PC-3 (cell line): ENCODE data around the gene DCP2. TPM values are rescaled to one million over a fixed set of nuclear protein-coding genes. Genes with fewer than 3 reads are reported as not detected.

Source experiments
- ATAC-seq: fragments of 200-7000 bp; cut with Tn5 transposase; 2 replicates; pipeline ENCODE4 v1.9.1; 2020; ENCODE audit warnings: mild to moderate bottlenecking, moderate library complexity
- BruUV-seq: library from RNA; stranded (reverse); fragments of 400-500 nt; replicated peaks from 2 replicates; lab custom pipeline; 2021; lab: Mats Ljungman, UMichigan
- CTCF ChIA-PET: fragments of 300-600 bp; sonication (Branson Sonifier 250); formaldehyde crosslinking; loops from one replicate; lab custom pipeline; 2022; ENCODE audit warnings: antibody characterized with exemption; lab: Charles Lee
- POLR2A ChIA-PET: fragments of 300-600 bp; sonication (Branson Sonifier 250); formaldehyde crosslinking; loops from one replicate; lab custom pipeline; 2022; ENCODE audit warnings: antibody characterized with exemption; ENCODE audit not compliant: unreplicated experiment; lab: Charles Lee
- DNase-seq: peaks from one replicate; pipeline ENCODE4 v3.0.0-alpha.2; 2015
- H2AFZ ChIP-seq: fragments of 300-600 bp; sonication (generic); 2 replicates; pipeline ENCODE4 v1.6.0; 2016; ENCODE audit warnings: antibody characterized with exemption, low read length
- H3F3A ChIP-seq: fragments of 300-600 bp; sonication (generic); one replicate; pipeline ENCODE4 v1.6.0; 2017; ENCODE audit warnings: antibody characterized with exemption, low read length, control low read depth, mild to moderate bottlenecking; ENCODE audit not compliant: unreplicated experiment
- H3K27ac ChIP-seq: fragments of 300-600 bp; sonication (generic); 2 replicates; pipeline ENCODE4 v1.5.1; 2016; ENCODE audit warnings: mild to moderate bottlenecking, low read length
- H3K27me3 ChIP-seq: fragments of 300-600 bp; sonication (generic); 2 replicates; pipeline ENCODE4 v1.6.1; 2016; ENCODE audit warnings: low read length, mixed read lengths
- H3K36me3 ChIP-seq: fragments of 300-600 bp; sonication (generic); 2 replicates; pipeline ENCODE4 v1.6.1; 2016; ENCODE audit warnings: low read depth, mixed run types, low read length, mixed read lengths
- H3K4me1 ChIP-seq: fragments of 300-600 bp; sonication (generic); 2 replicates; pipeline ENCODE4 v1.5.1; 2016; ENCODE audit warnings: low read length; ENCODE audit not compliant: insufficient read depth
- H3K4me2 ChIP-seq: fragments of 300-600 bp; sonication (generic); 2 replicates; pipeline ENCODE4 v1.6.0; 2016; ENCODE audit warnings: low read length
- H3K4me3 ChIP-seq: fragments of 300-600 bp; sonication (generic); 2 replicates; pipeline ENCODE4 v1.5.1; 2016; ENCODE audit warnings: mild to moderate bottlenecking, low read length, mixed read lengths
- H3K79me2 ChIP-seq: fragments of 300-600 bp; sonication (generic); 2 replicates; pipeline ENCODE4 v1.6.1; 2017; ENCODE audit warnings: low read length, mixed read lengths
- H3K9ac ChIP-seq: fragments of 300-600 bp; sonication (generic); 2 replicates; pipeline ENCODE4 v1.6.0; 2016; ENCODE audit warnings: mild to moderate bottlenecking, low read length
- H3K9me2 ChIP-seq: fragments of 300-600 bp; sonication (generic); replicated peaks from 2 replicates; pipeline ENCODE4 v1.6.1; 2016; ENCODE audit warnings: mixed run types, low read length, mixed read lengths
- H3K9me3 ChIP-seq: fragments of 300-600 bp; sonication (generic); 2 replicates; pipeline ENCODE4 v1.6.1; 2016; ENCODE audit warnings: low read length, mixed read lengths
- H4K20me1 ChIP-seq: fragments of 300-600 bp; sonication (generic); 2 replicates; pipeline ENCODE4 v1.6.1; 2016; ENCODE audit warnings: low read length, mixed read lengths
- EZH2 ChIP-seq: fragments of 300-600 bp; sonication (generic); IDR thresholded peaks from one replicate; pipeline ENCODE4 v1.6.1; 2017; ENCODE audit warnings: antibody characterized with exemption, mild to moderate bottlenecking, low read length; ENCODE audit not compliant: unreplicated experiment
- EZH2phosphoT487 ChIP-seq: fragments of 300-600 bp; sonication (generic); IDR thresholded peaks from 2 replicates; pipeline ENCODE4 v1.6.1; 2018; ENCODE audit warnings: mild to moderate bottlenecking, antibody characterized with exemption, low read length, borderline replicate concordance
- intact Hi-C: fragments of 100-400 bp; cut with micrococcal nuclease; formaldehyde crosslinking; loops from 2 replicates; pipeline ENCODE4 v1.9.0; 2023
- total RNA-seq: library from RNA; depleted of rRNA; stranded (reverse); fragments of >200 nt; gene quantifications from 2 replicates; pipeline ENCODE4 v1.2.3, GENCODE V29; 2014
- TF ChIP-seq, protein P1 (sequence below): fragments of 300-600 bp; sonication (generic); conservative IDR thresholded peaks from 2 replicates; pipeline ENCODE4 v1.5.1; 2017; ENCODE audit warnings: antibody characterized with exemption, low read depth, mild to moderate bottlenecking, low read length

Gene DCP2
- total RNA-seq, 1 experiment from 2014 or later = 33.6 TPM

DNA sequence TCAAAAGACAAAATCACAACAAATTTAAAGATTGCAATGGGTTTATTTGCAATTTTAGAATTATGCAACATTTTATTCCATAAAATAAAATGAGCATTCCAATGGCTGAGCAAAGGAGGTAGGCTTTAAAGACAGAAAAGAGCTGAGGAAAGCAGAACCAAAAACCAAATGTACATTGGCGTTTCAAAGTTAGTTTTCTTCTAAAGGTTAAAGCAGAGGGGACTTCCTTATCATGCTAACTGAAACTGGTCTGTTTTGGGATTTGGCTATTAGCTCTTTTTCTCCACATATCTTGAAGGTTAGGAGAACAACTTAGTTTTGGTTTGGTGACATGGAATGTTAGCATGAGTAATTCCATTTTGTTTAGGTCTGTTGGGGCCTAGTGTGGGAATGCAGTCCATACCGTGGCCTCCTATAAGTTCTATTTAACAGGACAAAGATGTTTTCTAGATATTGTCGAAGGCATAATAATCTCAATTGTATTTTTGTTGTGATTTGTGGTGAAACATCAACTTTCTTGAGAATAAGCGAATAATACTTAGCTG is 20.3 kb downstream of the DCP2 start:
- no peak overlapping the region for H2AFZ ChIP-seq
- H3K27ac ChIP-seq = no peak overlapping the region
- H3K9me3 ChIP-seq = no peaks in the 10 kb centered on the region
- H3K4me1 ChIP-seq = peaks cover 13% of the 10 kb centered on the region
- no peak overlapping the region for H3K9ac ChIP-seq
- H3K79me2 ChIP-seq = peaks cover 24% of the 10 kb centered on the region
- no peak for TF ChIP-seq EZH2phosphoT487
- TF ChIP-seq EZH2 = no peak
- TF ChIP-seq, protein P1, sequence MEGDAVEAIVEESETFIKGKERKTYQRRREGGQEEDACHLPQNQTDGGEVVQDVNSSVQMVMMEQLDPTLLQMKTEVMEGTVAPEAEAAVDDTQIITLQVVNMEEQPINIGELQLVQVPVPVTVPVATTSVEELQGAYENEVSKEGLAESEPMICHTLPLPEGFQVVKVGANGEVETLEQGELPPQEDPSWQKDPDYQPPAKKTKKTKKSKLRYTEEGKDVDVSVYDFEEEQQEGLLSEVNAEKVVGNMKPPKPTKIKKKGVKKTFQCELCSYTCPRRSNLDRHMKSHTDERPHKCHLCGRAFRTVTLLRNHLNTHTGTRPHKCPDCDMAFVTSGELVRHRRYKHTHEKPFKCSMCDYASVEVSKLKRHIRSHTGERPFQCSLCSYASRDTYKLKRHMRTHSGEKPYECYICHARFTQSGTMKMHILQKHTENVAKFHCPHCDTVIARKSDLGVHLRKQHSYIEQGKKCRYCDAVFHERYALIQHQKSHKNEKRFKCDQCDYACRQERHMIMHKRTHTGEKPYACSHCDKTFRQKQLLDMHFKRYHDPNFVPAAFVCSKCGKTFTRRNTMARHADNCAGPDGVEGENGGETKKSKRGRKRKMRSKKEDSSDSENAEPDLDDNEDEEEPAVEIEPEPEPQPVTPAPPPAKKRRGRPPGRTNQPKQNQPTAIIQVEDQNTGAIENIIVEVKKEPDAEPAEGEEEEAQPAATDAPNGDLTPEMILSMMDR = no peak
- no peak overlapping the region for H3K4me2 ChIP-seq
- peaks cover 9% of the 10 kb centered on the region; the same call in 1 of the 2 replicates for H3K36me3 ChIP-seq
- H4K20me1 ChIP-seq = no peaks in the 10 kb centered on the region
- no peak for ATAC-seq
- CTCF ChIA-PET = interaction anchor here (0.7 to 1.3 kb wide), 2 partner anchors 335 to 383 kb away, joined by 4 read pairs; no protein-coding TSS in a partner anchor
- no peaks in the 10 kb centered on the region for H3F3A ChIP-seq
- POLR2A ChIA-PET = no interaction called here
- no TSS peak for BruUV-seq
- DNase-seq = no peak
- no peak overlapping the region for H3K4me3 ChIP-seq
- H3K27me3 ChIP-seq = no peaks in the 10 kb centered on the region
- no peaks in the 10 kb centered on the region for H3K9me2 ChIP-seq
- intact Hi-C loops = loop anchor here (1.0 to 2.0 kb wide), 4 partner anchors 41 to 609 kb away; no protein-coding TSS in a partner anchor

DNA sequence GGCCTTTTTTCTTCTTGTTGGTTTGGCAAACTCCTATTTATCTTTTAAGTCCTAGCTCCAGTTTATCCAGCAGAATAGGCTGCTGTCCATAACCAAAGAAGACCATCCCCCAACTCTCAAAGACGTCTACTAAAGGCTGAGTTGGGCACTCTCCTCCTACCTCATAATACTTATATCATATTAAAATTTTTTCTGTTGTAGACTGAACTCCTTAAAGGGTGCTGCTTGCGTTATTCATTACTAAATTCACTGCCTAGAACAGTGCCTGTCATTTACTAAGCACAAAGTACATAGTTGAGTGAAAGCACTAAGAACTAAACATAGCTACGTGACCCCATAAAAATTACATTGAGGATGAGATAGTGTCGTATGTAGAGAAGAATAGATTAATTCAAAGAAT is 21.7 kb downstream of the DCP2 start:
- TF ChIP-seq, protein P1 = no peak
- TF ChIP-seq EZH2 (no peak), EZH2phosphoT487 (no peak)
- DNase-seq (no peak), ATAC-seq (no peak)
- Histone ChIP-seq H3K4me3 (no peak overlapping the region), H4K20me1 (no peaks in the 10 kb centered on the region), H3K9me2 (no peaks in the 10 kb centered on the region), H3K36me3 (peaks cover 9% of the 10 kb centered on the region; the same call in 1 of the 2 replicates), H3K9me3 (no peaks in the 10 kb centered on the region), H3K4me1 (peaks cover 22% of the 10 kb centered on the region), H3K27me3 (no peaks in the 10 kb centered on the region), H2AFZ (no peak overlapping the region), H3K27ac (no peak overlapping the region), H3K79me2 (peaks cover 24% of the 10 kb centered on the region), H3K4me2 (no peak overlapping the region), H3K9ac (no peak overlapping the region), H3F3A (no peaks in the 10 kb centered on the region)
- ChIA-PET POLR2A (no interaction called here), CTCF (no interaction called here)
- no TSS peak for BruUV-seq
- intact Hi-C loops = no loop called here

DNA sequence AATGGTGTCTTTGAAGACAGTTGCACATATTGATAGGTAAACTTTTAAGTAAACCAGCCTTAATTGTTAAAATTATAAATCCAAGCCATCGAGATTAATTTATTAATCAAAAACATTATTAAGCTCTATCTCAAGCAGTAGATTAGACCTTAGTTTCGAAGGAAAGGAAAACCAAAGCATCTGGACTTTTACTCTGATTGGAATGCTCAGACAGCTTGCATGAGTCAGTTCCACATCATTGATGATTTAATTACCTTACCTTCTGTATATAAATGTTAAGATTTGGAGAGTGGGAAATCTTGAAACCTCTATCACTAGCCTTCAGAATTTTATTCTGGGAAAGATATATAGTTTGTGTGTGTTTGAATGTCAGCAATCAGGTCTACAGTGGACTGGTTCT is 23.9 kb downstream of the DCP2 start:
- H3K36me3 ChIP-seq = peaks cover 15% of the 10 kb centered on the region; the same call in 1 of the 2 replicates
- H3K9me2 ChIP-seq = no peaks in the 10 kb centered on the region
- H4K20me1 ChIP-seq = no peaks in the 10 kb centered on the region
- peaks cover 38% of the 10 kb centered on the region for H3K4me1 ChIP-seq
- H3F3A ChIP-seq = no peaks in the 10 kb centered on the region
- ChIA-PET POLR2A (no interaction called here), CTCF (interaction anchor here (0.6 kb wide), 1 partner anchor 44 kb away, joined by 3 read pairs; no protein-coding TSS in a partner anchor)
- no TSS peak for BruUV-seq
- no peak overlapping the region for H3K9ac ChIP-seq
- no peak overlapping the region for H3K4me3 ChIP-seq
- TF ChIP-seq, protein P1 = no peak
- TF ChIP-seq EZH2 (no peak), EZH2phosphoT487 (no peak)
- DNase-seq (peak; percentile 56), ATAC-seq (peak; percentile 53; the same call in 1 of the 2 replicates)
- no peaks in the 10 kb centered on the region for H3K9me3 ChIP-seq
- H2AFZ ChIP-seq = no peak overlapping the region
- no peak overlapping the region for H3K27ac ChIP-seq
- no peaks in the 10 kb centered on the region for H3K27me3 ChIP-seq
- H3K79me2 ChIP-seq = peaks cover 24% of the 10 kb centered on the region
- no peak overlapping the region for H3K4me2 ChIP-seq
- intact Hi-C loops = no loop called here
